ENCODE data around the gene KCNH8. TPM values are rescaled to one million over a fixed set of nuclear protein-coding genes. Genes with fewer than 3 reads are reported as not detected.

KCNH8 gene
- total RNA-seq, 6 experiments from 2014 or later: not detected

DNA sequence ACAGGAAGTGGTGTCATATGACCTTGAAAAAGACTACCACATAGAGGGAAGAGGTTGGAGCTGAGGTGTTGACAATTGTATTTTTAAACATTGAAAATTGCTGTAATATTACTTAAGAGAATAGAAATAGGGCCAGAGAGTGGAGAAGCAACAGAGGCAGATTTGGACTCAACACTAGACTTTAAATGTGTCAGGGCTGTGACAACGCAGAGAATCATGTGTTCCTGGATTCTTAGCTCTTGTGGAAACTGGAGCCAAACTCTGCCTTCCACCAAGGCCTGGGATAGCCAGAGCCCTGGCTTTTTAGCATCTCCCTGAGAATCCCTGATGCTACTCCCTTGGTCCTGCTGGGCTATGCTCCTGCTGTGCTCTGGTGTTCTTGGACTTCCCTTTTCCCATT, 277.5 kb downstream of the KCNH8 start:
- Histone ChIP-seq H3K36me3 (no peaks in the 10 kb centered on the region), H3K27ac (no peak overlapping the region), H3K4me1 (no peaks in the 10 kb centered on the region), H3K27me3 (no peaks in the 10 kb centered on the region), H3K4me3 (no peak overlapping the region), H3K9me3 (no peaks in the 10 kb centered on the region)
- WGBS (ENCODE audit: insufficient coverage, low coverage, low lambda C conversion rate, missing lambda C conversion rate): 36% methylated on average over 1 of the region's 1 CpG
- TF ChIP-seq, protein P1, sequence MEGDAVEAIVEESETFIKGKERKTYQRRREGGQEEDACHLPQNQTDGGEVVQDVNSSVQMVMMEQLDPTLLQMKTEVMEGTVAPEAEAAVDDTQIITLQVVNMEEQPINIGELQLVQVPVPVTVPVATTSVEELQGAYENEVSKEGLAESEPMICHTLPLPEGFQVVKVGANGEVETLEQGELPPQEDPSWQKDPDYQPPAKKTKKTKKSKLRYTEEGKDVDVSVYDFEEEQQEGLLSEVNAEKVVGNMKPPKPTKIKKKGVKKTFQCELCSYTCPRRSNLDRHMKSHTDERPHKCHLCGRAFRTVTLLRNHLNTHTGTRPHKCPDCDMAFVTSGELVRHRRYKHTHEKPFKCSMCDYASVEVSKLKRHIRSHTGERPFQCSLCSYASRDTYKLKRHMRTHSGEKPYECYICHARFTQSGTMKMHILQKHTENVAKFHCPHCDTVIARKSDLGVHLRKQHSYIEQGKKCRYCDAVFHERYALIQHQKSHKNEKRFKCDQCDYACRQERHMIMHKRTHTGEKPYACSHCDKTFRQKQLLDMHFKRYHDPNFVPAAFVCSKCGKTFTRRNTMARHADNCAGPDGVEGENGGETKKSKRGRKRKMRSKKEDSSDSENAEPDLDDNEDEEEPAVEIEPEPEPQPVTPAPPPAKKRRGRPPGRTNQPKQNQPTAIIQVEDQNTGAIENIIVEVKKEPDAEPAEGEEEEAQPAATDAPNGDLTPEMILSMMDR (IDR thresholded peaks at IDR 0.05): no peak
- no peak for TF ChIP-seq POLR2A (IDR thresholded peaks at IDR 0.05)
- DNase-seq: no peak
- intact Hi-C loops (cut with DNase I): no loop called here
- no peak for ATAC-seq

DNA sequence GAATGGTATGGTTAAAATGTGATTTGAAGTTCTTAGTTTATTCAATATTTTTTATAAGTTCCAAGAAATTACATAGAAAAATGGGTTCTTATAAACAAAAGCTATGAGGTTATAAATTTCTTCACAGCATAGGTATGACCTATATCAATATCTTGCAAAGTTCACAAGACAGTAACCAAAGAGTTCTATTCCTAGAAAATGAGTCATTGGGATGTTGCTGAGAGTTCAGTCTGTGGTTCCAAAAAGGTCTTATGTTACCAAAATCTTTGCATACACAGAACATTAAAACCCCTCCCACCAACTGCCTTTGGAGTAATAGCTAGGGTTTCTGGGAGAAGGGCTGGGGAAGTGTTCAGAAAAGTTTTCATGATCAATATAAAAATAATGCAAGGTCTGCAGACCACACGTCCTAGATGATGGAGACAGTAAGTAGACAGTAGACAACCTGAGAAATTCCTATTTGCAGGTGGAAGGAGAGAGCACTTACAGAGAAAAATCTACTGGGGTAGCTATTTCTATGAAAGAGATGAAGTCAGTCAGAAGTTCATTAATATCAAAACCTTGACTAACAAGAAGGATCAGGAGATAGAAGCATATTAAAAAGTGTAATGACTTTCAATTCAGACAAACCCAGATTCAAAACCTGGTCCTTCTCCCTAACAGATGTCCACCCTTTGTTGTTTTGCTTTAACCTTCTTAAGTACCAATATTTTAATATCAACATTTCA, 279.3 kb downstream of the KCNH8 start:
- no peak overlapping the region for H3K4me3 ChIP-seq
- no peaks in the 10 kb centered on the region for H3K9me3 ChIP-seq
- H3K4me1 ChIP-seq: no peaks in the 10 kb centered on the region
- 38% methylated on average over 1 of the region's 1 CpG for WGBS (ENCODE audit: insufficient coverage, low coverage, low lambda C conversion rate, missing lambda C conversion rate)
- intact Hi-C loops (cut with DNase I): no loop called here
- no peaks in the 10 kb centered on the region for H3K36me3 ChIP-seq
- ATAC-seq (no peak), DNase-seq (no peak)
- TF ChIP-seq, protein P1 (IDR thresholded peaks at IDR 0.05): no peak
- TF ChIP-seq POLR2A (IDR thresholded peaks at IDR 0.05): no peak
- no peak overlapping the region for H3K27ac ChIP-seq
- H3K27me3 ChIP-seq: no peaks in the 10 kb centered on the region

DNA sequence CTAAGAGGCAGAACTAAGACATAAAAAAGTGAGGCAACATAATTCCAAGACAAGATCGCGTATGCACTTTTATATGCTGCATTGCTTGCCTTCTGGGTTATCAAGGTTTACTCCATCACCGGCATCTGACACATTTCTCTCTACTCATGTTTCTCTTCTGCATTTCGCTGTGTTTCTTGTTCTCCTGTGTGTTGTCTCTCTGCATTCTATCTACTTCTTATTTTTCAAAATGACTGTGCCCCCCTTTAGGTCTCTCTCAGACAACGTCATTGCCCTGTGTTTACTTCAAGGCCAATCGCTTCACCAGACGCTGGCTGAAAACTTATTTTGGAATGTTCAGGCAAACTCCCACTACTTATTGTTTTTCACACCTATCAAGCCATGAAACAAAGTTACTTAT, 280.4 kb downstream of the KCNH8 start:
- Histone ChIP-seq H3K9me3 (no peaks in the 10 kb centered on the region), H3K36me3 (no peaks in the 10 kb centered on the region), H3K4me3 (no peak overlapping the region), H3K27me3 (no peaks in the 10 kb centered on the region), H3K4me1 (no peaks in the 10 kb centered on the region), H3K27ac (no peak overlapping the region)
- ATAC-seq (no peak), DNase-seq (no peak)
- TF ChIP-seq POLR2A (IDR thresholded peaks at IDR 0.05): no peak
- TF ChIP-seq, protein P1 (IDR thresholded peaks at IDR 0.05): no peak
- 69% methylated on average over 7 of the region's 7 CpGs for WGBS (ENCODE audit: insufficient coverage, low coverage, low lambda C conversion rate, missing lambda C conversion rate)
- intact Hi-C loops (cut with DNase I): no loop called here

DNA sequence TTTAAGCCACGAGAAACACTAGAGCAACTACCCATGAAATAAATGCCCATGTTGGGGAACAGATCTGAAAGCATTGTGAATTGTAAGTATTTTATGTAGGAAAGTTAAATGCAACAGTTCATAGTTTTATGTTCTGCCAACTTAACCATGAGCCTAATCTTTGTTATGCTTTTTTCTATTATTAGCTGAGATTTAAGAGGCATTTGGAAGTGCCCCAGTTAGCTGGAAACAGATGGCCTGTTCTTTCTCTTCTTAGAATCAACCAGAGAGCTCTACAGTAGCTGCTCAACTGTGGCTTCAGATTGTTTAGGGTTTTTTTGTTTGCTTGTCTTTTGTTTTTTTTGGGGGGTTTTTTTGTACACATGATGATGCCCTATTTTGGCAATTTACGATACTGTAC, 284.4 kb downstream of the KCNH8 start:
- 41% methylated on average over 2 of the region's 2 CpGs for WGBS (ENCODE audit: insufficient coverage, low coverage, low lambda C conversion rate, missing lambda C conversion rate)
- H3K27me3 ChIP-seq: no peaks in the 10 kb centered on the region
- TF ChIP-seq, protein P1 (IDR thresholded peaks at IDR 0.05): no peak
- TF ChIP-seq POLR2A (IDR thresholded peaks at IDR 0.05): no peak
- DNase-seq: no peak
- H3K4me3 ChIP-seq: no peak overlapping the region
- no peak overlapping the region for H3K27ac ChIP-seq
- no peaks in the 10 kb centered on the region for H3K4me1 ChIP-seq
- H3K9me3 ChIP-seq: no peaks in the 10 kb centered on the region
- intact Hi-C loops (cut with DNase I): no loop called here
- no peaks in the 10 kb centered on the region for H3K36me3 ChIP-seq
- ATAC-seq: no peak

Measured in right lobe of liver (tissue), 6 donors.